Stimulated activated CD4-positive, alpha-beta T cell treated with anti-CD3 and anti-CD28 coated beads, Interleukin-15, amount 100 ng/mL, for 48 hours (primary cell): Measurements from ENCODE around the gene SLC1A1.

Experiments used
- DNase-seq, 2 donors: peaks; one replicate each; pipeline ENCODE4 v3.0.0-alpha.2; 2020; ENCODE audit warnings: low read depth in 2 of 2

SLC1A1 gene

DNA sequence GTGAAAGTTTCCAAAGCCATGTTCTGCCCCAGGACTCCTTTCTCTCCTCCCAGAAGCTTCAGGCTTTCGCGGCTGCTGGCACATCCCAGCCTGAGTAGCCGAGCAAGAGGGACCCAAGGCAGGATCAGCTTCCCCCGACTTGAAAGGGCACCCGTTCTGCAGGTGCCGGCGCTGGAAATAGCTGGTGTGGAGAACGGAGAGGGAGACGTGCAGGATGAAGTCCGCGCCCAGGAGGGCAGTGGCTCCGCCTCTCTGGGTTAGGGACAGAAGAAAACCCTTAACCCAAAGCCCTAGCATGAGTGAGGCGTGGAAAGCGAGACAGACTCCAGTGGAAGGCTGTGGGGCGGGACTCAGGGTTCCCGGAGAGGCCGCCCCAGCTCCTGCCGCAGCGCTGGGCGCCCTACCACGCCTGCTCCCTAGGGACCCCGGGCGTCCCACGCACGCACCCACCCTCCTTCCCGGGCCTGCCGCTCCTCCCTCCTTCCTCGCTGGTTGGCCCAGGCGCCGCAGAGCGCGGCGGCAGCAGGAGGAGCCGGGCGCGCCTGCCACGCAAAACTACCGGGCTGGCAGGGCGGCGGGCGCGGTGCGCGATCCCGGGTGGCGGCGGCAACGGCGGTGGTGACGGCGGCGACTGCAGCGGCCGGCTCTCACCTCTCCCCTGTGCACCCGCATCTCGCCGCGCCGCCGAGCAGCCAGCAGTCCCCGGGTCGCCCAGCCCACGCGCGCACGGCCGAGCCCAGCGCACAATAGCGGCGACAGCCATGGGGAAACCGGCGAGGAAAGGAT, at the start of gene SLC1A1:
Gene SLC1A1 (plus strand): TSS at position 550 of the 786 bp plus-strand sequence. CDS start 212 bp downstream, at position 762.
- DNase-seq: peak in 1 of 2 donors; percentile 16

DNA sequence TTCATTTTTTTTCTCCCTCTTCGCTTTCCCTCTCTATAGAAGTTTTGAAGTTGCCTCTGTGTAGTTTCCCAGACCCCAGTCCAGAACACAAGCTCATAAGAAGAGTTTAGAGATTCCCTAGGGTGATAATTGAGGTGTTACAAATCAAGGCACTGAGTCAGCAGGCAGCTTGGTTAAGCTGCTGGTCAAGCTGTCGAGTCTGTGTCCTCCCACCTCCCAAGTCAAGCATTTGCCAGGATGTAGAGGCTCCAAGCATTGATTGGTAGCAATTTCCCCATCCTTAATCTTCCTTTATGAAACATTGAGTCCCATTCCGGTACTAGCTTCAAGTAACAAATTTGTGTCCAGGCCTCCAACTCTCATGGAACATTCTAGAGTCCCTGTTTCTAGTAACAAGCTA, 47.5 kb upstream of the SLC1A1 start:
- DNase-seq: no peak

DNA sequence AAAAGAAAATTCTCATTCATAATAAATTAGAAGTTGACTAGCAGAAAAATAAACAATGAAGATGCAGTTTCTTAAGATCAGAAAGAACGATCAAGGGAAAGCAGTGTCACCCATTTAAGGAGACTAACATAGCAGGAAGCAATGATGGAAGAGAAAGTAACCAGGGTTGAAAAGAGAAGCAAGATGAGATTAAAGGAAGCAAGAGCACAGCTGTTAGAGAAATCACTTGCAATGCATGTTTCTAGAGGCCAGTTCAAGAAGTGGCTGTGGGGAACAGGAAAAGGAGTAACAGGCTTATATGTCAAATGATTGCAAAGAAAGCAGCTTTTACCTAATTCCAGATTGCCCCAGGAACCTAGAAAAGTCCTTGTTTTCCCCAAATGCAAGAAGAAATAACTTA, 46.8 kb upstream of the SLC1A1 start:
- no peak for DNase-seq

DNA sequence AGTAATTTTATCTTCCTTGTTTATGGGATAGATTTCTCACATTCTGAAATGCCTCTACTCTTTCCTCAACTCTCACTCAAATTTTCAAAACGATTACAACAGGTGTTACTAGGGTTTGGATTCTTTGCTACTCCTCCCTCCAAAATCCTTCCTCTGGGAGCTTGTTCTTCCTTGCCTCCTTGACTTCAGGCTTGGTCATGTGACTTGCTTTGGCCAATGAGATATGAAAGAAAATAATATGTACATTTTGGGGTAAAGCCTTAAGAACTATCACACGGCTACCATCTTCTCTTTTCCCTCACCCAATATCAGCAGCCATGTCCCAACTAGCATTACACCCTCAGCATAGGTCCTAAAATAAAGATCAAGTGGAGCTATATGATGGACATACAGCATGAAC, 28.8 kb upstream of the SLC1A1 start:
- no peak for DNase-seq

DNA sequence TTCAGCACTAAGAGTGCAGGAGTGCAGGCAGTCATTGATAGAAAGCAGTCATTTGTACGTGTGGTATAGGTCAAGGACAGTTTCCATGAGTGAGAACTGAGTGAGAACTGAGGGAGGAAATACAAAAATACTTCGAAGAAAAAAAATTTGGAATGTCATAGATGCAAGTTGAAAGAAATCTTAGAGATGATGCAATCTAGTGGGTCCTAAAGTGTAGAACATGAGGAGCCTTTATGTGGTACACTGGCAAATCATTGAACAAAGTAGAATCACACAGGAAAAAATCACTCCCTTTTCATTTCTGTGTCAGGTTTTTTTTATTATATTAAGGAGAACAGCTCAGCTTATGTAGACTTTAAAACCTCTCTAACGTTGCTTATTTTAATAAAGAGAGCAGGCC, 26.4 kb upstream of the SLC1A1 start:
- no peak for DNase-seq

DNA sequence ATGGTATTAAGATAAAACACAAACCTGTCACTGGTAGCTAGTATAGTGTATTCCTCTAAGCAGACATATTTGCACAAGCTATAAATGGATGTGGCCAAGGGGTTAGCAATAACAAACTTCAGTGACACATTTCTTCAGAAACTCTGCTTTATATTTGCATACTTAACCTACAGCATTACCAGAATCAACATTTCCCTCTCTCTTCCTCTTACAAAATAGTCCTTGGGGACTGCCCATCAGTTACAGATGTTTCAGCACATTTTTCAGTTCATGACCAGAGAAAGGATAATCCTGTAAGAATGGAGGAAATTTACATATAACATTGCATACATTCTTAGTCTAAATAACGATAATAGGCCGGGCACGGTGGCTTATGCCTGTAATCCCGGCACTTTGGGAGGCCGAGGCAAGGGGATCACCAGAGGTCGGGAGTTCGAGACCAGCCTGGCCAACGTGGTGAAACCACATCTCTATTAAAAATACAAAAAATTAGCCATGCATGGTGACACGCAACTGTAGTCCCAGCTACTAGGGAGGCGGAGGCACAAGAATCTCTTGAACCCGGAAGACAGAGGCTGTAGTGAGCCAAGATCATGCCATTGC, 25.3 kb upstream of the SLC1A1 start:
- DNase-seq: no peak

DNA sequence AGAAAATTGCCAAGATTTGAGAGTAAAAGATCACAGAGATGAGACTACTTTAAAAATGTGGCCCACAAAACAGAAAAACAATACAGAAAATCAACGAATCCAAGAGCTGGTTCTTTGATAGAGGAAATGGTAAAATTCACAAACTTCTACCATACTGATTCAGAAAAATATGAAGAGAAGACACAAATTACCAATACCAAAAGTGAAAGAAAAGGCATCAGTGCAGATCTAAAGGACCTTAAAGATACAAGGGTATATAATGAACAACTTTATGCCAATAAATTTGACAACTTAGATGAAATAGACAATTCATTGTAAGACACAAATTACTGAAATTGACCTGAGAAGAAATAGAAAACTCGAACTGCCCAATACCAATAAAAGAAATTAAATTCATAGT, 24.4 kb upstream of the SLC1A1 start:
- DNase-seq: no peak

DNA sequence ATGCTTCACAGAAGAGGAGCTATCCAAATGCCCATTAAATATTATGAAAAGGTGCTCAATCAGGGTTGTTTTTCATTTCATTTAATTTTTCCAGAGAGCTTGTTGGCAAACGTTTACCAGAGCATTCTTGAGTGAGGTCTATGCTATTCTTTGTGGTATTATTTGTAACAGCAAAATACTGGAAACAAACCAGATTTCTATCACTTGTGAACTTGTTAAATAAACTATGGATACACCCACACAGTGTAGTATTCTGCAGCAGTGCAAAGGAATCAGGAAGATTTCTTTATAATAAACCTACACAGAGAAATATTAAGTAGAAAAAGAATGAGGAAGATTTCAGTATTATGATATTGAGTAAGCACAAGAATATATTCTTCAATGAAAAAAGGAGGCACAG, 15.0 kb upstream of the SLC1A1 start:
- DNase-seq: no peak

DNA sequence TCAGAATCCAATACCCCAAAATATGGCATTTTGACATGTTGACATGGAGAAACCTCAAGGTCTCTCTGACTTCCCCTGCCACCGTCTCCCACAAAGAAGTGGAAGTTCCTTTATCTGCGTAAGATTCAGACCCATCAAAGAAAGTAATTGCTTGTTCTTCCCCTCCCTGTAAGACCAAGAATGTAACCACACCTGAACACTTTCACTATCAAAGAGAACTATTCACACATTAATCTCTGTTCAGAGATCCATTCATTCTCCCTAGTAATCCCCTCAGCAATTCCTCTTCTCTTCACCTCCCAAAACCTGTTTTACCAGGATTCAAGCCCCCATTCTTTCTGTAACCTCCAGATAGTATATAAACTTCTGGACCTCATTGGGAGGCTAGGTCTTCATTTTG, 4.1 kb upstream of the SLC1A1 start:
- DNase-seq: no peak

DNA sequence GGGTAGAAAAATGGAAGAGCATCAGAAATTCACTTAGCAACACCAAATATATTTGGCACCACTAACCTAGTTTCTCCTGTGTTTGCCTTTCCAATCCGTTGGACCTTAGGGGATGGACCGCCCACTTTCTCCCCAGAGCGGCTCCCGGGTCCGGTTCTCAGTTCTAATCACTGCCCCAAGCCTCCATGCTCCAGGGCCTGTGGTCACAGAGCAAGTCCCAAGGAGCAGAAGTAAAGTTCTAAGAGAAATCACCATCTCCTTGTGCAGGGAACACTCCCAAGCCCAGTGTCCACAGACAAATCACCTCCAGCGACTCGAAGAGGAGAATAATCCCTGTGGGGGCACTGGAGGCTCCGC, 728 bp upstream of the SLC1A1 start:
- DNase-seq: no peak

DNA sequence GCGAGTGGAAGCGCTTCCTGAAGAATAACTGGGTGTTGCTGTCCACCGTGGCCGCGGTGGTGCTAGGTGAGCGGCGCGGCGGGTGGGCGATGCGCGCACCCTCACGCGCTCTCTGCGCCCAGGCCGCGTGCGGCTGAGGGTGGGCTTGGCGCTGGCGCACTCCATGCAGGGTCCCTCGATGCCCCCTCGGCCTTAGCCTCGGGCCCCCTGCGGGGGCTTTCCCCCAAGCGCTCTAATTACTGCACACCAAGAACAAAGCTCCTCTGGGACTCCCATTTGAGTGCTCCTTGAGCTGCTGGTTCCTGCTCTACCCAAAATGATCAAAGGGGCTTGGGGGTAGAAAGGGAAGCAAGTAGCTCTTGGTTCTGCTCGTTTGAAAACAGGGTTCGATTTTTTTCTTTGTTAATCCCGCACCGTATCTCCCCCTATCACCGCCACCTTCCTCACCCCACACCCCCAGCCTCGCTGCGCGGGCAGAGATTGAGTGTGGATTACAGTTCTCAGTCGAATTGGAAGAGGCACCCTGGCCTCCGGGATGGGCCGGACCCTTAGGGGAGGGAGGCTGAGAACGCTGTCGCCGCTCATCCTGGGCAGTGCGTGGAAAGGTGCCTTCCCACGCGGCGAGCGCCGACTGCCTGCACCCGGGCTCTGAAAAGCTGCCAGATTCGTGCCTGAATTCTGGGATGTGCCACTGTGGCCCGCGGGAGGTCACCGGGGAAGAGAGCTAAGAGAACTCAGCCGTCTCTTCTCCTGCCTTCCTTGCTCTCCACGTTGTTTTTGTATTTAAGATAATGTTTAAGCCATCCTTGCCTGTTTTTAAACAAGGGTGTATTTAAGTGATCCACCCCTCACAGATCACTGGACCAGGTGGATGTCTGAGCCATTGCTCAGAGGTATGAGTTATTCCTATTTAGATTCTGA, 697 bp downstream of the SLC1A1 start:
- DNase-seq: no peak

DNA sequence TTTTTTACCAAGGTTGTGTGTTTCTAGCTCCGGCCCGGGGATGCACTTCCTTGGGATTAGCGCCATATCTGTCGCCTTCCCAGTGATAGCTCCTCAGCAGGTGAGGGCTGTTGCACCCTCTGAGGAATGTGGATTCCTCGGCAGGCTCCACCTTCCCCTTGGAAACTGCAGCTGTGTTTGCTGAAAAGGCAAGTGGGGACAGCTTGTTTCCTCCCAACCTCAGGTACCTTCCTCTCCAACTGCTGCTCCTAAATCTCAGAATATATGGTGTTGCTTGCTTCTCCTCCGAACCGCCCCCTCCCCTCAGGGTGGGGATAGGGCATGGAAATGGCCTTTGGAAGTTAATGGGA, 1.3 kb downstream of the SLC1A1 start:
- DNase-seq: no peak

DNA sequence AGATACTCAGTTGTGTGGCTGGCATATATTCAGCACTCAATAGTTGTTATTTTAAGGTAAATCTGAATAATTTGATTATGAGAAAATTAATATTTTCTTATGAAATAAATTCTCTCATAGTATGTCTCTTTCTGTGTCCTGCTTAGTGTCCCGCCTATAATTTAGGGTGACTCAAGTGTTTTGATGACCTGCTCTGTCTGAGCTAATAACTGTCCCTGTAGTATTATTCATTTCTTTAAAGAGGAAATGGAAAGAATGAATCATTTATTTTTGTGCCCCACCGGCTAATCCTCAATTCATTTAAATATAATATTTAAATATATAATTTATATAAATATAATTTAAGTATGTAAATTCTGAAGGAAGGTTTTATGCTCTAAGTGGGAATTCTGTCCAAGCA, 4.1 kb downstream of the SLC1A1 start:
- DNase-seq: no peak

DNA sequence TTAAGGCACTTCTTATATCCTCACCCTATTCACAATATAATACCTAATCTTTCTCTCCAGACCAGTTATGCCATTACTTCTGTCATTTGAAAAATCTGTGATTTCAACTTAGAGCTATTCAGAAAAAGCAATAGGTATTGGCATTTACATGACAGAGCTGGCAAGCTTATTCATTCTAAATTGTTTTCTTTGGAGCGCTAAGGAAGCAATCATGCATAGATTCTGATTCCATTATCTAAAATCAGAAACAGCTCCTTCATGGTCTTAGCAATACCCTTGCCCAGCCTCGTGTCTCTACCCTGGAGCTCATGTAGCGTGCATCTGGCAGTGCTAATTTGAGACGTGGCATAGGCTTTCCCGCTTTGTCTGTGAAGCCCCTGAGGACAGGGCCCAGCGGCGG, 4.5 kb downstream of the SLC1A1 start:
- DNase-seq: no peak

DNA sequence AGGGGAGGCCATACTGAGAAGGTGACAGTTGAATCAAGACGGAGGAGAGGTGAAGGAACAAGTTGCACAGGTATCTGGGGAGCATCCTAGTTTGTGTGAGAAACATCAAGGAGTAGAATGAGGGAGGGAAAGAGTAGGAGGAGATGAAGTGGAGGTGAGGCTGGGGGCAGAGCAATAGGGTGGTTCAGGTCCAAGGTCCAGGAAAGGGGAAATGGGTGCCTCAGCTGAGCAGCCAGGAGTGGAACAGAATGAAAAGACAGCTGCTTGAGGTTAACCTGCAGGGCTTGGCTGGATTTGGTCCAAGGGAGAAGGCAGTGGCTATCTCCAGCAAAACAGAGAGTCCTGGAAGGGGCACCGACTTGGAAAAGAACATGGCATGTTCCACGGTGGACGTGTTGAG, 5.3 kb downstream of the SLC1A1 start:
- DNase-seq: no peak

DNA sequence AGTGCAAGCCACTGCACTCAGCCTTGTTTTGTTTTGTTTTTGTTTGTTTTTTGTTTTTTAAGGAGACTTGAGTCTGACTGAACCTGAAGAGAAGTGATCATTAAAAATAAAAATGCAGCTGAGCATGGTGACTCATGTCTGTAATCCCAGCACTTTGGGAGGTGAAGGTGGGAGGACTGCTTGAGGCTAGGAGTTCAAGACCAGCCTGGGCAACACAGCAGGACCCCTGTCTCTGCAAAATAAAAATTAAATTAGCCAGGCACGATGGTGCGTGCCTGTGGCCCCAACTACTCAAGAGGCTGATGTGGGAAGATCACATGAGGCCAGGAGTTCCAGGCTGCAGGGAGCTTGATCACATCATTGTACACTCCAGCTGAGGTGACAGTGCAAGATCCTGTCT, 6.2 kb downstream of the SLC1A1 start:
- no peak for DNase-seq

DNA sequence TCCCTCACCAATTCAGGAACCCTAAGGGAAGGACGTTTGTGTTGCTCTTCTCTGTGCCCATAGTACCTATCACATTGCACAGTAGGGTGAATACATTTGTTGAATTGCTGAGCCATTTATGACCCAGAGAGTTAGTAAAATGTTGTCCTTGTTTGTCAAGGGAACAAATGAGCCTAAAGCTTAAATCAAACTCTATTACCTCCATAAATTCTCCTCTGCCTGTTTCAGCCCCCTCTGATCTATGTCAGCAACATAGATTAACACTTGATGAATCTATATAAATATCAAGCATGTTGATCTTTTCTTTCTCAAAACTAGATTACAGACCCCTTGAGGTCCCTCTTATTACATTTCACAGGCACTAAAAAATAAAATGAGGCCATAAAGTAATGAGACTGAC, 7.1 kb downstream of the SLC1A1 start:
- no peak for DNase-seq

DNA sequence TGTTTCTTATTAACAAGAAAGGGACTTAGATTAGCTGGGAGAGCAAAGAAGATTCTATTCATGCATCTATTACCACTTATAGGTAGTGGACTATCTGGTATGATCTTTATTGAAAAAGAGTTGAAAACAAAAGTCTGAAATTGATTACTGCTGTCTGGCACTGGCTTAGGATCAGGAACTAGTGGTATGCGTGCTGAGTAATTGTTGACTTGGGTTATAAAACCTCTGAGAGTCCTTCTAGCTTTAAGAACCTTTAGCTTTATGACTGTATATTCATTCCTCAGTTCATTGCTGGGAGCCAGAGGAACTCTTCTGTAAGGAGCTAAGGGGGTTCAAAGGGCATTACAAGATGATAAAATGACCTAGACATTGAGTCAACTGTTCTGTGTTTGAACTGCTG, 7.6 kb downstream of the SLC1A1 start:
- no peak for DNase-seq

DNA sequence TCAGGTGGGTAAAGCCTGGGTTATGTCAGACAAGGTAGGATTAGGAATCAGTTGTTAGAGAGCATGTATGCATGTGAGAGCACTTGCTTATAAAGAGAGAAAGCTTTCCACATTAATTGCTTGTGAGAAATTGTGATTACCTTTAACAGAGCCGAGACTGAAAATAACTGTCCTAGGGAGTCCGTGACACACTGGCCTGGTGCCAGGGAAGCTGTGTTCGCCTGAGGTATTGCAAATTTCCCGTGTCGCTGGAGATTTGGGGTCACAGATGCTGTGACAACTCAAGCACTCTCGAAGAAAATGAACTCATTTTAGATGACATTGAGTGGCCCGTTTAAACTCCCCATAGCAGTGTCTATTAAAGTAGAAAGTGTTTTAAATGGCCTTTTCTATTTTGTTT, 9.6 kb downstream of the SLC1A1 start:
- no peak for DNase-seq

DNA sequence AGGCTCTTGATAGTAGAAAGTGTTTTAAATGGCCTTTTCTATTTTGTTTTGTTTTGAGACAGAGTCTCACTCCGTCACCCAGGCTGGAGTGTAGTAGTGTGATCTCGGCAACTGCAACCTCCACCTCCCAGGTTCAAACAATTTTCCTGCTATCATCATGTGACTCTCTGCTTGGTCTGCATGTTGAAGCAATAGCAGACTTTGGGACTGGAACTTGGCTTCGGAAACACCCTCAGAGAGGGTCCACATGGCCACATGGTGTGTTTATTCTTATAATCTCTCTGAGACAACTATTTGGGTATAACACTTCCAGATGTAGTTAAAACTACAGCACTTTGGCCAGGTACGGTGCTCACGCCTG, 10.9 kb downstream of the SLC1A1 start:
- DNase-seq: no peak

DNA sequence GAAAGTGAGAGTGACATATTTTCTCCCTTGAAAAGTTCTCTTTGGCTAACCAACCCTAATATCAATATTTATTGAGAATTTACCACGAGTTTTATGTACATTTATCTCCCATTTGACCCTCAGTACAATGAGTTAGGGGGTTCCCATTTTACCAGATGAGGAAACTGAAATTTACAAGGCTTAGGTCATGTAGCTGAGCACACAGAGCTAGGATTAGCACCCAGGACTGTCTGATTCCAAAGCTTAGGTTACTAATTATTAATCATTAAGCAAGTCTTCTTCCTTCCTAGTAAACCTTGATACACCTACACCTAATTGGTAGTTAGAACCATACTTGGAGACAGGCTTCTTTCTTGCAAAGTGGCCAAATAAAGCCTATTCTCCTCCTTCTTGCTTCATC, 12.2 kb downstream of the SLC1A1 start:
- no peak for DNase-seq

DNA sequence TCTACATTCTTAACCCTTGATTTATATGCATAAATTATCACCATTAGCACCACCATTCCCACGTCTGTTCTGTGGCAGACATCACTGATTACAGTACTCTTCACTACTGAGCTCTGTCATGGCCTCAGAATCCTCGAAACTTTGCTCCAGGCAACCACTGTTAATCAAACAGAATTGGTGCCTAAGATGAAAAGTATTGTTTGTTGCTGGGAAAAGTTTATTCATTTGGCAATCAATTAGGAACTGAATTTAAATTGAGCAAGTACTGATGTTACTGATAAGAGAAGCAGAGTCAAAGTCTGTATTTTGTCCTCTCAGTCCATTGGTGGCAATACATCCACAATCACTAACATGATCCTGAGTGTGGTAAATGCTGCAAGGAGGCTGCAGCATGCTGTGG, 12.8 kb downstream of the SLC1A1 start:
- no peak for DNase-seq

DNA sequence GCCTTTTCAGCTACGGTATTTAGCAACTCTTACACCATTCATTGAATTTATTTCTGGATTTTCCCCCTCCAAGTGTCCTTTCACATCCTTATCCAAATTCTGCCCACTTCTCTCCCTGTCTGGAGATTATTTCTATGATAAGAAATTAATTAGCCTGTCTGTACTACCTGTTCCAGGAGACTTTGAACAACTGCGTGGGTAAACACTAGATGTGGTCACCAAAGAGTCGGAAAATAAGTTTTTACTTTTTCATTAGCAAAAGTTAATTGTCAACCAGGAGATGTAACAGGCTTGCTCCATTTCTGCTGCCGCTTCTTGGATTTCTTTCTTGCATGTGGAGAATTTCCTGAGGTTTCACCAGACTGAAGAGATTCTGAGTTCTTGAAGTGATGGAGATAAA, 14.0 kb downstream of the SLC1A1 start:
- DNase-seq: no peak
